ENCODE results near the gene ADGRB2.

The ADGRB2 gene, protein sequence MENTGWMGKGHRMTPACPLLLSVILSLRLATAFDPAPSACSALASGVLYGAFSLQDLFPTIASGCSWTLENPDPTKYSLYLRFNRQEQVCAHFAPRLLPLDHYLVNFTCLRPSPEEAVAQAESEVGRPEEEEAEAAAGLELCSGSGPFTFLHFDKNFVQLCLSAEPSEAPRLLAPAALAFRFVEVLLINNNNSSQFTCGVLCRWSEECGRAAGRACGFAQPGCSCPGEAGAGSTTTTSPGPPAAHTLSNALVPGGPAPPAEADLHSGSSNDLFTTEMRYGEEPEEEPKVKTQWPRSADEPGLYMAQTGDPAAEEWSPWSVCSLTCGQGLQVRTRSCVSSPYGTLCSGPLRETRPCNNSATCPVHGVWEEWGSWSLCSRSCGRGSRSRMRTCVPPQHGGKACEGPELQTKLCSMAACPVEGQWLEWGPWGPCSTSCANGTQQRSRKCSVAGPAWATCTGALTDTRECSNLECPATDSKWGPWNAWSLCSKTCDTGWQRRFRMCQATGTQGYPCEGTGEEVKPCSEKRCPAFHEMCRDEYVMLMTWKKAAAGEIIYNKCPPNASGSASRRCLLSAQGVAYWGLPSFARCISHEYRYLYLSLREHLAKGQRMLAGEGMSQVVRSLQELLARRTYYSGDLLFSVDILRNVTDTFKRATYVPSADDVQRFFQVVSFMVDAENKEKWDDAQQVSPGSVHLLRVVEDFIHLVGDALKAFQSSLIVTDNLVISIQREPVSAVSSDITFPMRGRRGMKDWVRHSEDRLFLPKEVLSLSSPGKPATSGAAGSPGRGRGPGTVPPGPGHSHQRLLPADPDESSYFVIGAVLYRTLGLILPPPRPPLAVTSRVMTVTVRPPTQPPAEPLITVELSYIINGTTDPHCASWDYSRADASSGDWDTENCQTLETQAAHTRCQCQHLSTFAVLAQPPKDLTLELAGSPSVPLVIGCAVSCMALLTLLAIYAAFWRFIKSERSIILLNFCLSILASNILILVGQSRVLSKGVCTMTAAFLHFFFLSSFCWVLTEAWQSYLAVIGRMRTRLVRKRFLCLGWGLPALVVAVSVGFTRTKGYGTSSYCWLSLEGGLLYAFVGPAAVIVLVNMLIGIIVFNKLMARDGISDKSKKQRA (N-terminal part only)

DNA sequence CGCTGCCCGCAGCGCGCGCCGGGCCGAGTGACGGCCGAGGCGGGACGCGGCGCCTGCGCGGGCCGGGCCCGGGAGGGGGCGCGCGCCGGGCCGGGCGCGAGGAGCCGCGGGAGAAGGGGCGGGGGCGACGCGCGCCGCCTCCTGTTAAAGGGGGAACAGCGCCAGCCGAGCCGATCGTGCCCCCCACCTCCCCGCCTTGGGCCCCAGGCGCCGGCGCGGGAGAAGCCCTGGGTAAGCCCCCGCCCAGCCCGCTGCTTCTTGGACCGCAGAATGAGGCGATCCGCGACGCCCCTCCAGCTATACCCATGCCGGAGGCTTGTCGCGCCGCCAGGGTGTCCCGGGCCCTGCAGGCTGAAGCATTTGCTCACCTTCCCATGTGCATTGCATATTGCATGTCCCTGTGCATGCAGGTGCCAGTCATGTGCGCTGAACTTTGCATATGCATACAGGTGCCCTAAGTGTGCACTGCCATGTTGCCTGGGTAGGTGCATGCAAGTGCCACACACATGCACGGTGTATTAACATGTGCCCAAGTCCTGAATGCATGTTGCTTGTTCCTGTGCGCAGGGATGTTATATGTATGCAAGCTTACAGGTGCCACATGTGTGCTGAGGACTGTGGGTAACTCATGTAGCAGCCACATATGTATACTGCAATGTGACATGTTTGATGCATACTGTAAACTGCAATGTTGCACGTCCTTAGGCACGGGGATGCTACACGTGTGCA, at the start of gene ADGRB2:
Gene ADGRB2, minus strand, starts transcription at position 29 of the 729 bp plus-strand sequence. CDS start 7,119 bp downstream, outside the sequence.
- no peak for DNase-seq

DNA sequence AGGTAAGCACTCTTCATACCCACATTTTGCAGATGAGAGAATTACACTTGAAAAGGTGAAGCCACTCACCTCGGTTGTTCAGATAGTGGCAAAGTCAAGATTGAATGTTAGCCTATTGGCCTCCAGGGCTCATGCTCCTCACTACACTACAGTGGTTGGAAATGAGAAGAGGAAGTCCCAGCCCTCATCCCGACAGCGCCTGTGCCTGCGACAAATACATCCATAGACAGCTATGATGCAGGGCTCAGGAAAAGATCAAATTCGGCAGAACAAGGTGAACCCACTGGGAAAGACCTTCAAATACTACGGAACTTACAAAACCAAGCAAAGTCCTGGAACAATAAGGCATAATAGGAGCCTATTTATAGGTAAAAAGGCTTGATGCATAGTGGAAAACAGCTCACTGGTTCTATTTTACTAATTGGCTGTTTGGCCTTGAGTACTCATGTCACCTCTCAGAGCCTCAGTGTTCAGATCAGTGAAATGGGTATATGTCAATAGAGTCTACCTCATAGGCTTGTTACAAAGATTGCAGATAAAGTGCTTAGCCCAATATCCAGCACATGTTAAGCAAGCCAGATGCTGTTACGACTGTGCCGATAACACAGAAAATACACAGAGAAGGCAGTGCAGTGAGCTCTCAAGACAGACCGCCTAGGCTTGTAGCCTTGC, 48.2 kb upstream of the ADGRB2 start:
- no peak for DNase-seq

DNA sequence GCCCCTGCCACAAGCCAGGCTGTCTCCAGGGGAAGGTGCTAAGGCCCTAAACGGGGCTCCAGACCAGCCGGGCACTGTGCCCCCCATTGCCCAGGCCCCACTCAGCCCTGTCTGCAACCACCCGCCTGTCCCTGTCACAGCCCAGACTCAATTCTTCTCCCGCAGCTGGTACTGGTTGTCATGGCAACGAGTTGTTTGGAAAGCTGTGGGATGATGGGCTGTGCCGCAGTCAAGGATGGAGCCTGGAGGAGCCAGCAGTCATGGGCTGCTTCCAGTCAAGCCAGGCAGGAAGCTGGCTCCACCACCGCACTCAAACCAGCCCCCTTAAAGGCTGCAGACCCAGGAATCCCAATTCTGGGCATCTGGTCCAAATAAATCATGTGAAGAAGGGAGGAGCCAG, 47.5 kb upstream of the ADGRB2 start:
- DNase-seq = no peak

DNA sequence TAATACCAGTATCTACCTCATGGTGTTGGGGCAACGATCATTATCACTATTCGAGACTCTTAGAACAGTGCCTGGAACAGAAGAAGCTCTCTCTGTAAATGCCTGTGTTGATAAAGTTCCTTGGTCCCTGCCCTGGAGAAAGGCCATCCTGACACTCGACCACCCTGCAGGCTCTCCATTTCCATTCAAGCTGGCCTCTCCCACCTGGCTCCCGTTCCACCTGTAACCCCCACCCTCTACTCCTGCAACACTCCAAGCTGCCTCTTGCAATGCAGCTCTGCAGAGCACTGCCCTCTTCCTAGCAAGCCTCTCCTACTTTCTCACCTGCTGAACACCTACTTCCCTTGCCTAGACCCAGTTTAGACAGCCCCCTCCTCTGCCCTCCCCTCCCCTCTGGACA, 45.6 kb upstream of the ADGRB2 start:
- DNase-seq = no peak

DNA sequence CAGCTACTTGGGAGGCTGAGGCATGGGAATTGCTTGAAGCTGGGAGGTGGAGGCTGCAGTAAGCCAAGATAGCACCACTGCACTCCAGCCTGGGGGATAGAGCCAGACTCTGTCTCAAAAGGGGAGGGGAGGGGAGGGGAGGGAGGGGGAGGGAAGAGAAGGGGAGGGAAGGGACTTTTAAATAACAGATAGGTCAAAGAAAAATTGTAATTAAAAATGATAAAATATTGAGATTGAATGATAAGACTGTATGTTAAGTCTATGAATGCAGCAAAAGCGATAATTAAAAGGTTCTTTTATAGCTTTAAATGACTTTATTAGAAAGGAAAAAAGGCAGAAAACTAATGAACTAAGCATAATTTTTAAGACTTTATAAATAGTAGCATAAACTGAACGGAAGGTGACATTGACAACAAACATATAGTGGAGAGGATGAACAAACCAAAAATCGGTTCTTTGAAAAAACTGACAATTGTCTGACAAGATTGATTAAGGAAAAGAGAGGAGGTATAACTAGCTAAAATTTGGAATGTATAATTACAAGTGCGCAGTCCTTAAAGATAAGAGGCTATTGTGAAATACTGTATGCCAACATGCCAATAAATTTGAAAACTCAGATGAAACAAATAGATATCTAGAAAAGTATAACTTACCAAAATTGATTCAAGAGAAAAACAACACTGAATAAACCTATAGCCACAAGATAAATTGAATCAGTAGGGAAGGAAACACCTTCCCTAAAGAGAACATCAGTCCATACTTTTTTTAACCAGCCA, 43.3 kb upstream of the ADGRB2 start:
- DNase-seq = no peak

DNA sequence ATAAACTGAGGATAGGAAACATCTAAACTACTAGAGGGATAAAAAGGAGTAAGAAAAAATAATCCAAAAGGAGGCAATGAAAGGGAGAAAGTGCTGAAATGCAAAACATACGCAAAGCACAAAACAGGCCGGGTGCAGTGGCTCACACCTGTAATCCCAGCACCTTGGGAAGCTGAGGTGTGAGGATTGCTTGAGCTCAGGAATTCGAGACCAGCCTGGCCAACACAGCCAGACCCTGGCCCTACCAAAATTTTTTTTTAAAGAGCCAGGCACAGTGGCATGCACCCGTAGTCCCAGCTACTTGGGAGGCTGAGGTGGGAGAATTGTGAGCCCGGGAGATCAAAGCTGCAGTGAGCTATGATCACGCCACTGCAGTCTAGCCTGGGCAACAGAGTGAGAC, 41.2 kb upstream of the ADGRB2 start:
- DNase-seq = no peak

DNA sequence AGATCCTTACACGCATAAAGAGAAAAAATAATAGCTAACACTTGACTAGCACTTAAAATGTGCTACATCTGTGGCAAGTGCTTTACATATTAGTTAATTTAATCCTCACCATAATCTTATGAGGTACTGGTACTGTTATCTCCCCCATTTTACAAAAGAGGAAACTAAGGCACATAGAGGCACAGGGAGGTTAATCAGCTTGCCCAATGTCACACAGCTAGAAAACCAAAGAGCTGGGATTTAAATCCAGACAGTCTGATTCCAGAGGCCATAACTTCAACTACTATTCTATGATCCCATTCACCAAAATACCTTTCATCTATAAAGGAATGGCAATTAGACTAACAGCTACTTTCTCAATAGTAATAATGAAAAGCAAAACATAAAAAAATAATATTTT, 40.0 kb upstream of the ADGRB2 start:
- DNase-seq = no peak

DNA sequence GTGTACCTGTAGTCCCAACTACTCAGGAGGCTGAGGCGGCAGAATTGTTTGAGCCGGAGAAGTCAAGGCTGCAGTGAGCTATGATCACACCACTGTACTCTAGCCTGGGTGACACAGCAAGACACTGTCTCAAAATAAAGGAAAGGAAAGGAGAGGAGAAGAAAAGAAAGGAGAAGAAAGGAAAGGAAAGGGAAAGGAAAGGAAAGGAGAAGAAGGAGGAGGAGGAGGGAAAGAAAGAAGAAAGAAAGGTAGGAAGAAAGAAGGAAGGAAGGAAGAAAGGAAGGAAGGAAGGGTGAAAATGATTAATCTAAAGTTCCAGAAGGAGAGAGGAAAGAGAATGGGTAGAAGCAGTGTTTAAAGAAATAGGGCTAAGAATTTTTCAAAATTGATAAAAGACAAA, 39.5 kb upstream of the ADGRB2 start:
- no peak for DNase-seq

DNA sequence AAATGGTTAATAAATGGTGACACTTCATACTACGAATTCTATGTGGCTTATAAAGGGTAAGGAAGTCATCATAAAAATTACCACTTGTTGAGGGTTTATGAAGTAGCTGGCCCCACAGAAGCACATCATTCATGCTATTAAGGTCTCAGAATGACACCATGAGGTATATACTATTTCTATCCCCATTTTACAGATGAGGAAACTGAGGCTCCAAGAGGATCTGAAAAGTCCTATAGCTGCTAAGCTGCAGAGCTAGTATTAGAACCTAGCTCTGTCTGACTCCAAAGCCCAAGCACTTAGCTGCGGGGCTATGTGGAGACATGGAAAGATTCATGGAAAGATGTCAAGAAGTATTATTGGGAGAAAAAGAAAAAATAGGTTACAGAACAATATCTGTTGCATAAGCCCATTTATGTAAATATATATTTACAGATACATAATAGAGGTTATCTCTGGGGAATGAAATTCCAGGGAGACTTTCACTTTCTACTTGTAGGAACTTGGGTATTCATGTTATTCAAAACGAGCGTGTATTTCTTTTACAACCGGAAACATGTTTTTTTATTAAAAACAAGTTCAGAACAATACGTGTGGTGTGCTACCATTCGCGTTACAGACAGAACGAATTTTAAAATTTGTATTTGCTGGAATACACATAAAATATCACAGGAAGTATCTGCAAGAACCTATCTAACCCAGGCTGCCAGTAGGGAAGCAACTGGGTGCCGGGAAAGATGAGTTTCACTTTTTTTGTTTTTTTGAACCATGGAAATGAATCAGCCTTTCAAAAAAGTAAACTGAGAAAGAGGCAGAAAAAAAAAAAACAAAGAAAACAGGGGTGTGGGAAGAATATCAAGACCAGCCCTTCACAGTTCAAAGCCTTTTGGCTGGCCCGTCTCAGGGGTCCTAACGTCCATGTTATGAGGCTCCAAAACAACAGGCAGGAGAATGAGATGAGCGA, 38.3 kb upstream of the ADGRB2 start:
- no peak for DNase-seq

DNA sequence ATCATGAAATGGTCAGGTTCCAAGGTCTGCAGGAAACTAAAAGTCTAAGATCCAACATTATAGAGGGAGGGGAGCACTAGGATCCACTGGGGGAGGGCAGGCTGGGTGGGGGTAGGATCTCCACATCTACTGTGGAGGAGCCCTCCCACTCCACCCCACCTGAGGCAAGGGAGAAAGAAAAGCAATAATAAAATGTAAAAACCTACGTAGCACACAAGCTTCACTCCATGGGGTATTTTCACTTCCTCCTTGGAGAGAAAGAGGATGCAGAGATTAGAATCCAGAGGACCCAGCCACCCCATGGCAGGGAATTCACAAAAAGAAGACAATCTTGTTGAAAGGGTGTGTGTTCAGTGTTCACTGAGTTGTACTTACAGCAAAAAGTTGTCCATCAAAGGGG, 37.3 kb upstream of the ADGRB2 start:
- no peak for DNase-seq

DNA sequence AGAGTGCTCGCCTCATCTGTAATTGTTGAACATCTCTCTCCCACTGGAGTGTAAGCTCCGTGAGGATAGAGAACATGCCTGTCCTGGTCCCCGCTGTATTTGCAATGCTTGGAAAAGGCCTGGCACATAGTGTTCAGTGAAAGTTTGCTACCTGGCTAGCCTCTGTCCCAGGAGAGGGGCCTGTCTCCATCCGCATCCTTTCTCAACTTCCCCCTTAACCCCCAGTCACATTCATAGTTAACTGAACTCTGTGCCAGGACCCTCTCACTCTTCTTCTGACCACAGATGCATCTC, 36.5 kb upstream of the ADGRB2 start:
- no peak for DNase-seq

DNA sequence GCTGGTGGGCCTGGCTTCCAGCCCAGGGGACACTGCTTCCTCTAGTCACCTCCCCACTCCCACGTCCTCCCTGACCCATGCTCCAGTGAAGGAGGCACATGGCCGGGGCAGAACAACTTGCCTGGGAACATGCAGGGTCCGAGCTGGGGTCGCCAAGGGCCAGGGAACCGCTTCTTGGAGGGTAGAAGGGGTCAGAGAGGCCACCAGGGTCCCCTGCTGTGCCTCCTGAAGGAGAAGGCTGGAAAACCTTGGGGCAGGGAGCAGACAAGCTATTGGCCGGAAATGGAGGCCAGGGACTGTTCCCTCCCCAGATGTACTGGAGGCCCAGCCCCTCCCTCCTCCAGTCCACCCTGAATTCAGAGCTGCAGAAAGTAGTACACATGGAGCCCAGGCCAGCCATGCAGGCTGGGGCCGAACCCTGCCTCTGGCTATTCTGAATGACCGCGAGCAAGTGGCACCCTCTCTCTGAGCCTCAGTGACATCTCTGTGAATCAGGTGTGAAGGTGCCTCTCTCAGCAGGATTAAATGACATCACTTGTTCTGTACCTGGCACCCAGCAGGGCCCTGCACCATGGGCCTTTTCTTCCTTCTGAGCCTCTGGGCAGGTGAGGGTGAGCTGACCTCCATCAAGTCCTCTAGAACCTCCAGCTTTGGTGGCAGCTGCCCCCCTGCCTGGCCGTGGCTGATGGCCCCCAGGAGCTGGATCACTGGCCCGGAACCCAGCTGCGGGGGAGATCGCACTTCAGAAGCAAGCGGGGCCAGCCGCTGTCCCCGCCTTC, 35.9 kb upstream of the ADGRB2 start:
- no peak for DNase-seq

DNA sequence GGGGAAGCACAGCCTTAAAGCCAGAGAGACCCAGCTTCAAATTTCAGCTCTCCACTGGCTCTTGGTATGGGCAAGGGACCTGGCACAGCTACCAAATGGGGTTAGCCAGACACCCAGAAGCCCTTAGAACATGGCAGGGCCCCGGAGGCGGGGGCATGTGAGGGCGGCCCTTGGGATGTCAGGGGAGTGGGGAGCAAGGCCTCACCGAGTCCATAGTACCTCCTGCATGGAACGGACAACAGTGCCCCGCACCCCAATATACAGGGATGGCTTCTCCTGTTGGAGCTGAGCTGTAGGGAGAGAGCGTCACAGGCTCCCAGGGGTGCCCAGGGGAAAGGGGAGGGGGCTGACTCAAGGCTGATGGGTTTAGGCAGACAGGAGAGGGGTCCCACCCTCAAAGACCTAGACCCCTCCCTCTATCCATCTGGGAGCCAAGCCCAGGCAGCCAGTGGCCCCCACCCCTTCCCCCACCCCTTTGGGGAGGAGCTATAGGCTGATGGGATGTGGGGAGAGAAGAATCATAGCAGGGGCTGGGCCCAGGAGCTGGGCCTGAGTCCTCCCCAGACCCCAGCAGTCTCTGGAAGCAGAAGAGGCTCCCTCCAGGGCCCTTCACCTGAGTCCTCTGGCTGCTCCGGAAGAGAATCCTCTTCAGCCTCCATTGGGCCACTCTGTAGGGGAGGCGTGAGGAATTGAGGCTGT, 35.2 kb upstream of the ADGRB2 start:
- DNase-seq = no peak

DNA sequence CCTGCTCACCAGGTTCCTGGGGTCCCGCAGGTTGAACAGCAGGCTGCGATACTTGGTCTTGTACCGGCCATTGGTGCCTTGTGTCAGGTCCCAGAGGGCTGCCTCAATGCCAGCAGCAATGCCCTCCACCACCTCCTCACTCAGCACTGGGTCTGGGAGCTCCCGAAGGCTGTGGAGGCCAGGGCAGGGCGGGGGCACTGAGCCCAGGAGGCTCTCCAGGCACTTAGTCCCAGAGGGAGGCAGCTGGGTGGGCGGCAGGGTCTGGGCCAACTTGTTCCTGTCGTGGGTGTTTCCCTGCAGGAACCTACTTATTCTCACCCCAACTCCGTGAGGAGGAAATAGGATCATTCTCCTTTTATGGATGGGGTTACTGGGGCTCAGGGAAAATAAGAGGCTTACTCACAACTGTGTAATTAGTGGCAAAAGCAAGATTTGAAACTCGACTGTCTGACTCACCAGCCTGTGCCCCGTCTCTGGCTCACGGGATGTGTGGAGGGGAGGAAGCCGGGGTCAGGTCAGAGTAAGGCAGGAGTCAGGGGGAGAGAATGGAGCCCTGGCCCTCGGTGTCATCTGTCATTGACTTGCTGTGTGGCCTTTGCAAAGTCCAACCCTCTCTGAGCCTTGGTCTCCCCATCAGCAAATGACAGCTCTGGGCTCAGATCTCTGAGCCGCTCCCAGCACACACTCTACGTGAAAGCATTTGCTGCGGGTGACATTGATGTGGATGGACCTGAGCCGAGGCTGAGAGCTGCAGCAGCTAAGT, 34.5 kb upstream of the ADGRB2 start:
- no peak for DNase-seq

DNA sequence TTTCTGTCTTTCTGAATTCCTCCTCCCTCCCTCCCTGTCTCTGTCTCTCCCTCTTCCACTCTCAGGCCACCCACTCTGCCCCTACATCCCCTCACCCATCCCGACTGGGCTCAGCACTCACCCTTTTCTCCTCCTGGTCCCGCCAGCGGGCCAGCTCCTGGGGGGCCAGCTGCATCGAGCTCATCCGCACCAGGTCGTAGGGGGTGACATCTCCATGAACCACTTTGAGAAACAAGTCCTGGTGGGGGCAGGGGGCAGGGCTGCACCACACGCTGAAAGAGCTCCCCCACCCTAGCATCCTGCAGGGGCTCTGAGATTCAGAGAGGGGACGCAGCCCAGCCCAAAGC, 33.9 kb upstream of the ADGRB2 start:
- no peak for DNase-seq

DNA sequence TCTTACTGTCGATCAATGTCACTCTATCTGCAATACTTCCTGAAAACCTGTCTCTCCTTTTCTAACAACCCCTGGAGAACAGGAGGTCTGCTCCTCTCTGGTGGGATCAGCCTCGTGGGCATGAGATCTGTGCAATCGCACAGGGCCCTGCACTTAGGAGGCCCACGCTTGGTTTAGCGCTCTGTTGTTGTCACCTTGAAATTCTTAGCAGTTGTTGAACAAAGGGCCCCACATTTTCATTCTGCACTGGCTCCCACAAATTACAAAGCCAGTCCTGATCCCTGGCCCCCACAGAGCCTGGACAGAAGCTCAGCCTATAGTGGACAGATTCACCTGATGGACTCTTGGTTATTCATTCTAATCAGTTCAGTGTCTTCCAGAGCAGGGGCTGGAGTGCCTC, 33.1 kb upstream of the ADGRB2 start:
- DNase-seq = no peak

DNA sequence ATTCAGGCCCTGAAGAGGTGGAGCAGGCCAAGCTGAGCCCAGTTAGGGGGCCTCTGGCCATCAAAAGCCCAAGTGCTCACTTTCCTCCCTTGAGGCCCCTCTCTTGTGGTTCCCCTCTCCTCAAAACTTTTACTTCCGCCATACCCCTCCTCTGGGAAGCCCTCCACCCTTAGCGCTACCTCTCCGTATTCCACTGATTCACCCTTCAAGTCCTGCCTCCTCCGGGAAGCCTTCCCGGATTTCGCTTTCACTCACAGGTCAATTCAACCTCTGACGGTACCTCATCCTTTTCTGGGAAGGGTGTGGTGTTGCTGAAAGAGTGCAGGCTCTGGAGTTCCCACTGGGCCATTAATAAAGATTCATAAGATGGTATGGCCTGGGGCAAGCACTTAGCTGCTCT, 32.6 kb upstream of the ADGRB2 start:
- DNase-seq = no peak
